HEK293T (cell line): ENCODE measurements around the gene IPO9.
"Not testable (repeated sequence)": the region's sequence is repeated elsewhere in the genome, so short reads cannot be mapped to it uniquely, and the experiment has no call there.

ENCODE experiments used
- CTCF ChIA-PET: fragments of 350-600 bp; formaldehyde crosslinking; extraction: SDS; loops from one replicate; lab custom pipeline; 2021; ENCODE audit warnings: antibody characterized with exemption, inconsistent platforms; lab: Yijun Ruan, JAX
- POLR2A ChIA-PET: fragments of 350-600 bp; formaldehyde crosslinking; extraction: SDS; loops from one replicate; lab custom pipeline; 2020; ENCODE audit warnings: antibody characterized with exemption, inconsistent platforms; lab: Yijun Ruan, JAX
- DNase-seq: peaks from one replicate; pipeline ENCODE4 v3.0.0; 2012; ENCODE audit warnings: mixed read lengths; ENCODE audit errors: extremely low spot score
- ARNT ChIP-seq: fragments of 450-650 bp; IDR thresholded peaks from 2 replicates; pipeline ENCODE4 v1.6.1; 2017; ENCODE audit warnings: mild to moderate bottlenecking
- BHLHE40 ChIP-seq: fragments of 450-650 bp; IDR thresholded peaks from 2 replicates; pipeline ENCODE4 v1.6.1; 2016; ENCODE audit warnings: mild to moderate bottlenecking, moderate library complexity, borderline replicate concordance
- CTBP1 ChIP-seq: fragments of 450-650 bp; IDR thresholded peaks from 2 replicates; pipeline ENCODE4 v1.6.1; 2016; ENCODE audit warnings: borderline replicate concordance
- ELF4 ChIP-seq: fragments of 450-650 bp; IDR thresholded peaks from 2 replicates; pipeline ENCODE4 v1.6.1; 2017; ENCODE audit warnings: antibody characterized with exemption
- FOXA1 ChIP-seq: fragments of 450-650 bp; IDR thresholded peaks from 2 replicates; pipeline ENCODE4 v1.6.1; 2016; ENCODE audit warnings: mild to moderate bottlenecking
- FOXK2 ChIP-seq: fragments of 450-650 bp; IDR thresholded peaks from 2 replicates; pipeline ENCODE4 v1.6.1; 2016; ENCODE audit warnings: mild to moderate bottlenecking
- FOXM1 ChIP-seq: fragments of 450-650 bp; IDR thresholded peaks from 2 replicates; pipeline ENCODE4 v1.6.1; 2017; ENCODE audit warnings: mild to moderate bottlenecking, borderline replicate concordance
- HDGF ChIP-seq: fragments of 450-650 bp; IDR thresholded peaks from 2 replicates; pipeline ENCODE4 v1.6.1; 2017; ENCODE audit warnings: antibody characterized with exemption, borderline replicate concordance
- L3MBTL2 ChIP-seq: fragments of 450-650 bp; conservative IDR thresholded peaks from 2 replicates; pipeline ENCODE4 v1.6.1; 2016; ENCODE audit warnings: mild to moderate bottlenecking
- LEF1 ChIP-seq: fragments of 450-650 bp; IDR thresholded peaks from 2 replicates; pipeline ENCODE4 v1.6.1; 2017; ENCODE audit warnings: mild to moderate bottlenecking, borderline replicate concordance
- NFRKB ChIP-seq: fragments of 450-650 bp; IDR thresholded peaks from 2 replicates; pipeline ENCODE4 v1.6.1; 2016; ENCODE audit warnings: mild to moderate bottlenecking, moderate library complexity
- PKNOX1 ChIP-seq: fragments of 450-650 bp; IDR thresholded peaks from 2 replicates; pipeline ENCODE4 v1.6.1; 2016
- SP1 ChIP-seq: fragments of 450-650 bp; IDR thresholded peaks from 2 replicates; pipeline ENCODE4 v1.6.1; 2017
- TARDBP ChIP-seq: fragments of 450-650 bp; IDR thresholded peaks from 2 replicates; pipeline ENCODE4 v1.6.1; 2016
- ZNF384 ChIP-seq: fragments of 450-650 bp; IDR thresholded peaks from 2 replicates; pipeline ENCODE4 v1.6.1; 2016

The IPO9 gene

GRCh38 chr1:201834621-201835020, 5.7 kb downstream of the IPO9 start:
- DNase-seq = no peak
- ChIA-PET CTCF (no interaction called here), POLR2A (no interaction called here)
- TF ChIP-seq FOXK2 (no peak), BHLHE40 (no peak), ZNF384 (no peak), LEF1 (no peak), CTBP1 (no peak)

DNA sequence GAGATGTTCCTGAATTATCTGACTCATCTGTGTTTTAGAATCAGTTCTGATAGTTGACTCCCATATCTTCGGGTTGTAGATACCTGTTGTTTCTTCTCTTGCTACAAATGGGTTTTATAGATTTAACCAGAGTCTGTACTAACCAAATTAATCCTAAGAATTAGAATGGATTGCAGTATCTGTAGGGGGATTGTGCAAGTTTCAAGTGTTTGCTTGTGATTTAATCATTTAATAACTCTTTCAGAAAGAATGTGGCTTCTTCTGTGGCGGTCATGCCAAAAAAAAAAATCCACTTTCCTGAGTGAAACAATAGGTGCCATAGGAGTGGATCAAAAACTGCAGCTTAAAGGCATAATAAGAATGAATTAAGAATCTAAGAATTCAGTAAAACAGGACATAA, 9.4 kb downstream of the IPO9 start:
- DNase-seq = no peak
- ChIA-PET CTCF (interaction anchor here (0.7 to 1.2 kb wide), 2 partner anchors 9 to 13 kb away, joined by 3 to 6 read pairs; partner anchors contain the start of gene IPO9), POLR2A (interaction anchor here (1.1 kb wide), 1 partner anchor 9 kb away, joined by 4 read pairs; the partner anchor contains the start of gene IPO9)
- no peak for TF ChIP-seq FOXK2
- TF ChIP-seq ARNT = no peak
- TF ChIP-seq TARDBP = no peak
- TF ChIP-seq LEF1 = no peak
- TF ChIP-seq L3MBTL2 = no peak
- TF ChIP-seq SP1 = no peak
- TF ChIP-seq FOXM1 = no peak
- no peak for TF ChIP-seq FOXA1
- TF ChIP-seq PKNOX1 = no peak
- no peak for TF ChIP-seq HDGF

- POLR2A ChIA-PET = interaction anchor here (1.1 kb wide), 1 partner anchor 10 kb away, joined by 4 read pairs; the partner anchor contains the start of gene IPO9
- CTCF ChIA-PET = interaction anchor here (1.2 kb wide), 1 partner anchor 10 kb away, joined by 3 read pairs; the partner anchor contains the start of gene IPO9
- not testable (repeated sequence) for DNase-seq
Measured at GRCh38 chr1:201839089-201839488, 10.1 kb downstream of the IPO9 start.

GRCh38 chr1:201840055-201840454, 11.1 kb downstream of the IPO9 start:
- POLR2A ChIA-PET = interaction anchor here (1.8 kb wide), 1 partner anchor 10 kb away, joined by 8 read pairs; no protein-coding TSS in a partner anchor
- no peak for DNase-seq
- no peak for TF ChIP-seq TARDBP
- no peak for TF ChIP-seq HDGF
- CTCF ChIA-PET = interaction anchor here (1.3 kb wide), 1 partner anchor 11 kb away, joined by 4 read pairs; the partner anchor contains the start of gene IPO9

GRCh38 chr1:201840490-201840889, 11.5 kb downstream of the IPO9 start:
- POLR2A ChIA-PET = interaction anchor here (1.8 kb wide), 1 partner anchor 11 kb away, joined by 8 read pairs; no protein-coding TSS in a partner anchor
- CTCF ChIA-PET = interaction anchor here (1.3 kb wide), 1 partner anchor 11 kb away, joined by 4 read pairs; the partner anchor contains the start of gene IPO9

DNA sequence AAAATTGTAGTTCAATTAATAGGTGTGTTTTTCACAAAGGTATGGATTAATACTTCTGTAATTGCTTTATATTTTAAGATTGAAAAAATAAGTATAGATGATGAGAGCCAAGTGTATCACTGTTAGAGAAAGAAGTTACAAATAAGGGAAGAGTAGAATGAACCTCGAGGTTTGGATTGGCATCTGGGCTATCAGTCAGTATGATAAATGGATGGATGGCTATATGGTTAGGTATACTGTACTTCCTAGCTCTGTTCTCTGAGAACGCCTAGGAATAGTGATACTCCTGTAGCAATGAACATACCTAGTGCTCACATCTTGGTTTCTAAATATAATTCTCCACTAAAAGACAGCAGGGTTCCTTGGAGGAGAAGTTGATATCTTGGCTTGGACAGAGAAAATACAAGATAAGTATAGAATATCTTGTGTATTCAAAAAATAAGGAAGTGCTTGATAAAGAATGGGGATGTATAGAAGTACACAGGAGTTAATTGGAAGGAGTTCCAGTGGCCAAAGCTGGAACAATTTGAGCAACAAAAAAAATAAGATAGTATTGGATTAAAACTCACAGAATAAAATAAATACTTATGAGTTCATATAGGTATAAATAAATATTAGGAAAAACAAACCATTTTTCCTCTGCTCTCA, 12.4 kb downstream of the IPO9 start:
- TF ChIP-seq NFRKB = no peak
- TF ChIP-seq ARNT = no peak
- no peak for TF ChIP-seq ZNF384
- no peak for TF ChIP-seq HDGF
- no peak for TF ChIP-seq ELF4
- no peak for TF ChIP-seq PKNOX1
- no peak for TF ChIP-seq FOXM1
- no peak for TF ChIP-seq CTBP1
- TF ChIP-seq FOXA1 = no peak
- DNase-seq = no peak
- POLR2A ChIA-PET = interaction anchor here (1.8 kb wide), 1 partner anchor 12 kb away, joined by 8 read pairs; no protein-coding TSS in a partner anchor
- CTCF ChIA-PET = interaction anchor here (0.7 to 1.3 kb wide), 2 partner anchors 12 to 158 kb away, joined by 3 to 4 read pairs; partner anchors contain the start of gene IPO9

More at GRCh38 chr1:201840490-201840889, 11.5 kb downstream of the IPO9 start:
- no peak for TF ChIP-seq L3MBTL2
- TF ChIP-seq PKNOX1 = no peak
- no peak for TF ChIP-seq ARNT
- TF ChIP-seq BHLHE40 = no peak
- TF ChIP-seq LEF1 = no peak
- no peak for TF ChIP-seq FOXM1
- no peak for TF ChIP-seq SP1
- no peak for TF ChIP-seq NFRKB
- DNase-seq = no peak

DNA sequence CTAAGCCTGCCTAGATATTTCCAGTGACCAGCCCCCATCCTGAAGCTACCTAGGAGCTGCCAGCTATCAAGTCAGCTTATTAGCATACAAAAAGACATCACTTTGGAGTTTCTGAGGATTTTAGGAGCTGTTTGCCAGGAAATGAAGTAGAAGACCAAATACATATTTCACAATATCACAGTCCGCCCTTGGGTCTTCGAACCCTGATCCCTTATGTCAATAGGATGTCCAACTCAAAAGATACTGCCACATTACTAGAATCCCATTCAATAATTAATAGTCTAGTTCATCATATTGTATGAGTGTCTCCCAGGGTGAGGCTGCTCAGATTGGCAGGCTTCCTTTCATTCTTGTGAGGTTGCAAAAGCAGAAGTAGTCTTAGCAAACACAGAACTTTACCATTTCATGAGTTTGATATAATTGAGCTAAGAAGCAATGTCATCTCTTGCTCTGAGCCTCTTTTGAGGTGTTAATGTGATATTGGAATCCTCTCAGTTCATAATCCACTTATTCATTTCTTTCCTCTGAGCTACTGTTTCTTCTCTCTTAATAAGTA, 13.6 kb downstream of the IPO9 start:
- POLR2A ChIA-PET = interaction anchor here (1.6 kb wide), 1 partner anchor 13 kb away, joined by 9 read pairs; no protein-coding TSS in a partner anchor
- TF ChIP-seq PKNOX1 (no peak), FOXK2 (no peak), ZNF384 (no peak), HDGF (no peak), CTBP1 (no peak)
- DNase-seq = no peak
- CTCF ChIA-PET = interaction anchor here (1.0 kb wide), 1 partner anchor 35 kb away, joined by 5 read pairs; no protein-coding TSS in a partner anchor
